NCI-H69 (cell line): ENCODE data around the gene ZFC3H1.

Source experiments
- DNase-seq: peaks from one replicate; lab custom pipeline; 2025; lab: John Stamatoyannopoulos, UW

ZFC3H1 gene

GRCh38 chr12:71671816-71672215 is 8.2 kb upstream of the ZFC3H1 start:
- peak; percentile 7 for DNase-seq

GRCh38 chr12:71671311-71671710 is 7.7 kb upstream of the ZFC3H1 start:
- DNase-seq = no peak

GRCh38 chr12:71666259-71666658 is 2.6 kb upstream of the ZFC3H1 start:
- DNase-seq = no peak

GRCh38 chr12:71665090-71665463 is 1.4 kb upstream of the ZFC3H1 start:
- peak; percentile 18 for DNase-seq

- peak; percentile 78 for DNase-seq
These were observed 902 bp upstream of the ZFC3H1 start for GRCh38 chr12:71664411-71665089.

- peak; percentile 53 for DNase-seq
These were observed 643 bp downstream of the ZFC3H1 start for GRCh38 chr12:71662849-71663560.

- DNase-seq = no peak
These were observed 1.6 kb downstream of the ZFC3H1 start for GRCh38 chr12:71661977-71662530.

- DNase-seq = no peak
These were observed 6.9 kb downstream of the ZFC3H1 start for GRCh38 chr12:71656740-71657139.

GRCh38 chr12:71655907-71656306 is 7.7 kb downstream of the ZFC3H1 start:
- no peak for DNase-seq

- no peak for DNase-seq
These were observed 8.2 kb downstream of the ZFC3H1 start for GRCh38 chr12:71655495-71655894.

- DNase-seq = no peak
These were observed 9.4 kb downstream of the ZFC3H1 start for GRCh38 chr12:71654200-71654599.

- DNase-seq = no peak
These were observed 10.5 kb downstream of the ZFC3H1 start for GRCh38 chr12:71653137-71653536.

- DNase-seq = no peak
These were observed 11.0 kb downstream of the ZFC3H1 start for GRCh38 chr12:71652656-71653055.

GRCh38 chr12:71649401-71649800 is 14.2 kb downstream of the ZFC3H1 start:
- DNase-seq = no peak

GRCh38 chr12:71648537-71648936 is 15.1 kb downstream of the ZFC3H1 start:
- no peak for DNase-seq

GRCh38 chr12:71646512-71646911 is 17.1 kb downstream of the ZFC3H1 start:
- DNase-seq = no peak

GRCh38 chr12:71645268-71645667 is 18.4 kb downstream of the ZFC3H1 start:
- DNase-seq = no peak

- DNase-seq = no peak
These were observed 21.4 kb downstream of the ZFC3H1 start for GRCh38 chr12:71642264-71642663.

- no peak for DNase-seq
These were observed 22.3 kb downstream of the ZFC3H1 start for GRCh38 chr12:71641390-71641789.

GRCh38 chr12:71640316-71640715 is 23.3 kb downstream of the ZFC3H1 start:
- no peak for DNase-seq

- peak; percentile 3 for DNase-seq
These were observed 24.3 kb downstream of the ZFC3H1 start for GRCh38 chr12:71639341-71639760.

- no peak for DNase-seq
These were observed 25.1 kb downstream of the ZFC3H1 start for GRCh38 chr12:71638499-71638898.

GRCh38 chr12:71636704-71637115 is 26.9 kb downstream of the ZFC3H1 start:
- peak; percentile 74 for DNase-seq
